HepG2 (cell line): ENCODE measurements around the gene SLC25A20.

ENCODE experiments used
- ERF ChIP-seq: IDR thresholded peaks from 2 replicates; pipeline ENCODE4 v1.6.1; 2018; ENCODE audit warnings: missing biosample characterization, missing genetic modification reagents
- JDP2 ChIP-seq: sonication (generic); formaldehyde crosslinking; IDR thresholded peaks from 2 replicates; pipeline ENCODE4 v1.8.1; 2022; ENCODE audit warnings: missing genetic modification reagents, borderline replicate concordance
- POLR2A ChIP-seq, 2 experiments: IDR thresholded peaks; 2 replicates each; pipeline ENCODE4 v1.6.1; 2011; ENCODE audit warnings: low read depth in 2 of 2, low read length in 2 of 2, mild to moderate bottlenecking in 1 of 2, moderate library complexity in 1 of 2; ENCODE audit not compliant: insufficient read depth in 1 of 2
- RELA ChIP-seq: sonication (generic); formaldehyde crosslinking; IDR thresholded peaks from 2 replicates; pipeline ENCODE4 v1.4.0; 2020; ENCODE audit warnings: missing genetic modification reagents
- ZBTB33 ChIP-seq: sonication (generic); formaldehyde crosslinking; IDR thresholded peaks from 2 replicates; pipeline ENCODE4 v1.4.0; 2020; ENCODE audit warnings: missing genetic modification reagents
- ZBTB7A ChIP-seq: sonication (generic); formaldehyde crosslinking; IDR thresholded peaks from 2 replicates; pipeline ENCODE4 v1.8.0; 2022; ENCODE audit warnings: mild to moderate bottlenecking, missing genetic modification reagents
- TF ChIP-seq, protein P1 (sequence below): sonication (generic); formaldehyde crosslinking; IDR thresholded peaks from 2 replicates; pipeline ENCODE4 v1.4.0; 2020; ENCODE audit warnings: missing genetic modification reagents

GRCh38 chr3:48855681-48856447 is 42.8 kb downstream of the SLC25A20 start:
- no peak for TF ChIP-seq ZBTB7A
- TF ChIP-seq RELA (CRISPR knock-in tag): no peak
- TF ChIP-seq JDP2: no peak
- TF ChIP-seq, protein P1, sequence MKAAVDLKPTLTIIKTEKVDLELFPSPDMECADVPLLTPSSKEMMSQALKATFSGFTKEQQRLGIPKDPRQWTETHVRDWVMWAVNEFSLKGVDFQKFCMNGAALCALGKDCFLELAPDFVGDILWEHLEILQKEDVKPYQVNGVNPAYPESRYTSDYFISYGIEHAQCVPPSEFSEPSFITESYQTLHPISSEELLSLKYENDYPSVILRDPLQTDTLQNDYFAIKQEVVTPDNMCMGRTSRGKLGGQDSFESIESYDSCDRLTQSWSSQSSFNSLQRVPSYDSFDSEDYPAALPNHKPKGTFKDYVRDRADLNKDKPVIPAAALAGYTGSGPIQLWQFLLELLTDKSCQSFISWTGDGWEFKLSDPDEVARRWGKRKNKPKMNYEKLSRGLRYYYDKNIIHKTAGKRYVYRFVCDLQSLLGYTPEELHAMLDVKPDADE (CRISPR knock-in tag): no peak
- TF ChIP-seq ERF (CRISPR knock-in tag): no peak
- TF ChIP-seq POLR2A (IDR thresholded peaks at IDR 0.05; ENCODE audit: insufficient read depth in 1 of 2, low read depth in 2 of 2, low read length in 2 of 2): no peak
- no peak for TF ChIP-seq ZBTB33 (CRISPR knock-in tag)
